ENCODE data around the gene MOB1B.

GRCh38 chr4:70858454-70858853, 43.7 kb upstream of the MOB1B start:
- TF ChIP-seq CTCF (IDR thresholded peaks at IDR 0.05) (no peak), POLR2A (IDR thresholded peaks at IDR 0.05) (no peak)
